ENCODE measurements around the gene EPM2A. TPM values are rescaled to one million over a fixed set of nuclear protein-coding genes. Genes with fewer than 3 reads are reported as not detected.

EPM2A gene
- total and polyA plus RNA-seq, 2 of the 4 experiments (the other 2 are of a cell fraction) = 2.1 to 4.5 TPM

DNA sequence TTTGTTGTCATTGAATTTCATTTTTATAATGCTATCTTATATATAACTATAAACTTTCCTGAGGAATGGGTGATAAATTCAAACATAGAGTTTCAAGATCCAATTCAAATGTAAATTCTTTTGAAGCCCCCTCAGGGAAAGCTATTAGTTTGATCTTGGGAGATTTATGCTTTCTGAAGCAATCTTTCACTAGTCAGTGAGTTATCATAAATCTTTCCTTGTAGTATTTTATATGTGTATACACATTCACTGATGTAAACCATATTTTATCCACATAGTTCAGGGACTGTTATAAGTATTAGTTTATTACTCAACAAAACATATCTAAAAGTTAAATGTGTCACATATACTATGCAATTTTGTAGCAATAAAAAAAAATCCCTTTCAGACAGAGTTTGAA is 2.9 kb upstream of the EPM2A start:
- Histone ChIP-seq H3K23ac (ENCODE audit: low read depth, low read length) (no peak overlapping the region), H4K5ac (ENCODE audit: low read depth, low read length) (no peak overlapping the region), H3K9me1 (ENCODE audit: insufficient read depth, low read length) (no peaks in the 10 kb centered on the region), H3K4me1 (ENCODE audit: control insufficient read depth, insufficient read depth, low read length) (no peaks in the 10 kb centered on the region), H2AK5ac (ENCODE audit: low read depth, low read length) (no peak overlapping the region), H3K36me3 (ENCODE audit: control insufficient read depth, insufficient read depth, low read length) (no peaks in the 10 kb centered on the region), H3K4me3 (ENCODE audit: insufficient read depth, low read depth, low read length) (no peak overlapping the region), H2BK15ac (ENCODE audit: low read depth, low read length) (no peak overlapping the region), H4K8ac (ENCODE audit: low read depth in 2 of 2, low read length in 2 of 2) (no peak overlapping the region), H3K4ac (ENCODE audit: low read depth, low read length) (no peak overlapping the region), H2BK20ac (ENCODE audit: low read depth, low read length) (no peak overlapping the region), H3K9ac (ENCODE audit: low read depth, low read length) (no peak overlapping the region), H3K4me2 (ENCODE audit: low read depth, low read length) (no peak overlapping the region), H4K20me1 (ENCODE audit: insufficient read depth, low read length) (no peaks in the 10 kb centered on the region), H3K9me3 (ENCODE audit: control insufficient read depth, insufficient read depth, low read length) (no peaks in the 10 kb centered on the region), H4K91ac (ENCODE audit: insufficient read depth, low read depth, low read length) (no peak overlapping the region), H2BK120ac (ENCODE audit: low read depth, low read length) (no peak overlapping the region), H3K27me3 (ENCODE audit: control insufficient read depth, insufficient read depth, low read length) (no peaks in the 10 kb centered on the region), H2AFZ (replicated peaks; ENCODE audit: low read length, poor library complexity) (no peak overlapping the region), H2AK9ac (replicated peaks; ENCODE audit: low read depth, low read length, poor library complexity) (no peak overlapping the region), H3K79me1 (ENCODE audit: low read depth in 1 of 2, low read length in 2 of 2) (0 out of 4 replicates have a peak, but pooled peaks cover 0 to 2% of the 10 kb centered on the region in 2 experiments), H3K56ac (ENCODE audit: extremely low read depth, insufficient read depth, low read length) (no peak overlapping the region), H3K14ac (replicated peaks; ENCODE audit: low read depth, low read length) (no peak overlapping the region), H2BK5ac (ENCODE audit: low read depth, low read length, poor library complexity, severe bottlenecking) (no peak overlapping the region), H3K18ac (ENCODE audit: low read depth, low read length) (no peak overlapping the region), H3K27ac (ENCODE audit: insufficient read depth, low read length) (no peak overlapping the region)
- BruUV-seq (replicated peaks) = no TSS peak
- DNase-seq (no peak), ATAC-seq (ENCODE audit: low read depth) (no peak)
- ChIA-PET POLR2A (ENCODE audit: unreplicated experiment) (no interaction called here), CTCF (no interaction called here)
- dilution Hi-C loops (cut with HindIII; ENCODE audit: low sequenced_read_pairs, unreplicated experiment) (no loop called here), intact Hi-C loops (cut with micrococcal nuclease) (loop anchor here (5.0 kb wide), 2 partner anchors 59 to 149 kb away; no protein-coding TSS in a partner anchor), in situ Hi-C loops (cut with MboI; ENCODE audit: low sequenced_read_pairs) (loop anchor here (5.0 to 25.0 kb wide), 2 partner anchors 74 to 149 kb away; partner anchors contain the start of gene FBXO30)
- no peak for TF ChIP-seq NFE2L2 (IDR thresholded peaks at IDR 0.05; ENCODE audit: low read depth, low read length)
- TF ChIP-seq POLR2A (IDR thresholded peaks at IDR 0.05; ENCODE audit: low read depth, low read length) = no peak
- TF ChIP-seq, protein P1, sequence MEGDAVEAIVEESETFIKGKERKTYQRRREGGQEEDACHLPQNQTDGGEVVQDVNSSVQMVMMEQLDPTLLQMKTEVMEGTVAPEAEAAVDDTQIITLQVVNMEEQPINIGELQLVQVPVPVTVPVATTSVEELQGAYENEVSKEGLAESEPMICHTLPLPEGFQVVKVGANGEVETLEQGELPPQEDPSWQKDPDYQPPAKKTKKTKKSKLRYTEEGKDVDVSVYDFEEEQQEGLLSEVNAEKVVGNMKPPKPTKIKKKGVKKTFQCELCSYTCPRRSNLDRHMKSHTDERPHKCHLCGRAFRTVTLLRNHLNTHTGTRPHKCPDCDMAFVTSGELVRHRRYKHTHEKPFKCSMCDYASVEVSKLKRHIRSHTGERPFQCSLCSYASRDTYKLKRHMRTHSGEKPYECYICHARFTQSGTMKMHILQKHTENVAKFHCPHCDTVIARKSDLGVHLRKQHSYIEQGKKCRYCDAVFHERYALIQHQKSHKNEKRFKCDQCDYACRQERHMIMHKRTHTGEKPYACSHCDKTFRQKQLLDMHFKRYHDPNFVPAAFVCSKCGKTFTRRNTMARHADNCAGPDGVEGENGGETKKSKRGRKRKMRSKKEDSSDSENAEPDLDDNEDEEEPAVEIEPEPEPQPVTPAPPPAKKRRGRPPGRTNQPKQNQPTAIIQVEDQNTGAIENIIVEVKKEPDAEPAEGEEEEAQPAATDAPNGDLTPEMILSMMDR (conservative IDR thresholded peaks at IDR 0.05; ENCODE audit: low read depth, low read length) = no peak
- TF ChIP-seq, protein P2, sequence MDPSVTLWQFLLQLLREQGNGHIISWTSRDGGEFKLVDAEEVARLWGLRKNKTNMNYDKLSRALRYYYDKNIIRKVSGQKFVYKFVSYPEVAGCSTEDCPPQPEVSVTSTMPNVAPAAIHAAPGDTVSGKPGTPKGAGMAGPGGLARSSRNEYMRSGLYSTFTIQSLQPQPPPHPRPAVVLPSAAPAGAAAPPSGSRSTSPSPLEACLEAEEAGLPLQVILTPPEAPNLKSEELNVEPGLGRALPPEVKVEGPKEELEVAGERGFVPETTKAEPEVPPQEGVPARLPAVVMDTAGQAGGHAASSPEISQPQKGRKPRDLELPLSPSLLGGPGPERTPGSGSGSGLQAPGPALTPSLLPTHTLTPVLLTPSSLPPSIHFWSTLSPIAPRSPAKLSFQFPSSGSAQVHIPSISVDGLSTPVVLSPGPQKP (IDR thresholded peaks at IDR 0.05; ENCODE audit: borderline replicate concordance, low read depth, low read length) = no peak
- TF ChIP-seq SMC3 (IDR thresholded peaks at IDR 0.05; ENCODE audit: low read depth, low read length) = no peak
- TF ChIP-seq FOS (IDR thresholded peaks at IDR 0.05; ENCODE audit: low read depth, low read length) = no peak
- TF ChIP-seq CEBPB (IDR thresholded peaks at IDR 0.05; ENCODE audit: low read depth, low read length) = no peak
- no peak for TF ChIP-seq RAD21 (IDR thresholded peaks at IDR 0.05; ENCODE audit: low read length)
- no peak for TF ChIP-seq USF2 (IDR thresholded peaks at IDR 0.05; ENCODE audit: low read depth, low read length)
